ENCODE measurements around the gene SMIM21.

SMIM21 gene

GRCh38 chr18:75467851-75468250 lies 40.3 kb upstream of the SMIM21 start:
- no peak for TF ChIP-seq CTCF (IDR thresholded peaks at IDR 0.05; ENCODE audit: low read depth, low read length, missing control alignments)
- DNase-seq (ENCODE audit: extremely low read depth, low read depth), result no peak
- no peak overlapping the region for H3K4me3 ChIP-seq (replicated peaks; ENCODE audit: low read depth, low read length)

GRCh38 chr18:75467281-75467795 lies 39.8 kb upstream of the SMIM21 start:
- H3K4me3 ChIP-seq (replicated peaks; ENCODE audit: low read depth, low read length), result no peak overlapping the region
- no peak for DNase-seq (ENCODE audit: extremely low read depth, low read depth)
- TF ChIP-seq CTCF (IDR thresholded peaks at IDR 0.05; ENCODE audit: low read depth, low read length, missing control alignments), result no peak

GRCh38 chr18:75464356-75464755 lies 36.9 kb upstream of the SMIM21 start:
- no peak for TF ChIP-seq CTCF (IDR thresholded peaks at IDR 0.05; ENCODE audit: low read depth, low read length, missing control alignments)
- no peak for DNase-seq (ENCODE audit: extremely low read depth, low read depth)
- H3K4me3 ChIP-seq (replicated peaks; ENCODE audit: low read depth, low read length), result no peak overlapping the region

GRCh38 chr18:75462178-75462832 lies 34.8 kb upstream of the SMIM21 start:
- H3K4me3 ChIP-seq (replicated peaks; ENCODE audit: low read depth, low read length), result no peak overlapping the region
- TF ChIP-seq CTCF (IDR thresholded peaks at IDR 0.05; ENCODE audit: low read depth, low read length, missing control alignments), result no peak
- no peak for DNase-seq (ENCODE audit: extremely low read depth, low read depth)

- TF ChIP-seq CTCF (IDR thresholded peaks at IDR 0.05; ENCODE audit: low read depth, low read length, missing control alignments), result no peak
- DNase-seq (ENCODE audit: extremely low read depth, low read depth), result no peak
- H3K4me3 ChIP-seq (replicated peaks; ENCODE audit: low read depth, low read length), result peak overlapping the region; percentile 30
Measured at GRCh38 chr18:75456199-75456631, 28.7 kb upstream of the SMIM21 start.

- no peak for DNase-seq (ENCODE audit: extremely low read depth, low read depth)
- H3K4me3 ChIP-seq (replicated peaks; ENCODE audit: low read depth, low read length), result peak overlapping the region; percentile 30
Measured at GRCh38 chr18:75455249-75456198, 28.0 kb upstream of the SMIM21 start.

More at GRCh38 chr18:75455249-75456198, 28.0 kb upstream of the SMIM21 start:
- no peak for TF ChIP-seq CTCF (IDR thresholded peaks at IDR 0.05; ENCODE audit: low read depth, low read length, missing control alignments)
